HG03571 (cell line): ENCODE results near the gene PDZD4.

Experiments
- ATAC-seq: cut with Tn5 transposase; IDR thresholded peaks from one replicate; pipeline ENCODE4 v1.9.1; 2021; ENCODE audit not compliant: unreplicated experiment

The PDZD4 gene

GRCh38 chrX:153867671-153868070 lies 37.3 kb upstream of the PDZD4 start:
- ATAC-seq, result no peak

- ATAC-seq, result no peak
These were observed 36.8 kb upstream of the PDZD4 start for GRCh38 chrX:153867139-153867538.

GRCh38 chrX:153866302-153867019 lies 36.1 kb upstream of the PDZD4 start:
- ATAC-seq, result no peak

GRCh38 chrX:153865685-153866084 lies 35.3 kb upstream of the PDZD4 start:
- no peak for ATAC-seq

GRCh38 chrX:153865321-153865580 lies 34.9 kb upstream of the PDZD4 start:
- ATAC-seq, result no peak

- ATAC-seq, result no peak
These were observed 34.4 kb upstream of the PDZD4 start for GRCh38 chrX:153864561-153865320.

GRCh38 chrX:153864101-153864500 lies 33.8 kb upstream of the PDZD4 start:
- ATAC-seq, result no peak

- ATAC-seq, result no peak
These were observed 33.1 kb upstream of the PDZD4 start for GRCh38 chrX:153863251-153863991.

GRCh38 chrX:153862369-153863250 lies 32.3 kb upstream of the PDZD4 start:
- ATAC-seq, result no peak

GRCh38 chrX:153861733-153862310 lies 31.5 kb upstream of the PDZD4 start:
- ATAC-seq, result no peak

GRCh38 chrX:153861151-153861550 lies 30.8 kb upstream of the PDZD4 start:
- no peak for ATAC-seq

GRCh38 chrX:153857348-153857903 lies 27.1 kb upstream of the PDZD4 start:
- ATAC-seq, result no peak

- no peak for ATAC-seq
These were observed 24.4 kb upstream of the PDZD4 start for GRCh38 chrX:153854702-153855101.

- no peak for ATAC-seq
These were observed 23.5 kb upstream of the PDZD4 start for GRCh38 chrX:153853902-153854267.

GRCh38 chrX:153853180-153853901 lies 23.0 kb upstream of the PDZD4 start:
- ATAC-seq, result no peak

- no peak for ATAC-seq
These were observed 21.6 kb upstream of the PDZD4 start for GRCh38 chrX:153851981-153852380.

GRCh38 chrX:153848325-153848724 lies 18.0 kb upstream of the PDZD4 start:
- ATAC-seq, result no peak

GRCh38 chrX:153845842-153846241 lies 15.5 kb upstream of the PDZD4 start:
- no peak for ATAC-seq

GRCh38 chrX:153845195-153845594 lies 14.9 kb upstream of the PDZD4 start:
- ATAC-seq, result no peak
